Measurements from ENCODE around the gene ETHE1.

ETHE1 gene

DNA sequence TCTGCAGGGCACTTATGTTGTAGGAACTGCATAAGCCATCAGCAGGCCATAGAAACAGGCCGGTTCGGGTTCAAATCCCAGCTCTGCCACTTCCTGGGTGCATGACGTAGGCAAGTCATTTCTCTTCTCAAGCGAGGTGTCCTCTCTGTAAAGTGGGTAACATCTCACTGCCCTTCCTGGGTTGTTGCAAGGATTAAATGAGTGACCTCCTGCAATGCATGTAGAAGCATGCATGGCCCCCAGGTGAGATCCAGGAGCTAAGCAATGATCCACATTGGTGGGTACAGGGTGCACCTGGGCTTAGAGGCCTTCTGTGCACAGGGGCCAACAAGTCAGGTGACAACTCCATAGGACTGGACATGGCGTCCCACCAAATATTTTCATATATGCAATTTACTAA is 36.2 kb downstream of the ETHE1 start:
- Histone ChIP-seq H3K4me1 (ENCODE audit: insufficient read depth, poor library complexity, severe bottlenecking) (no peaks in the 10 kb centered on the region), H3K9me3 (ENCODE audit: severe bottlenecking) (no peaks in the 10 kb centered on the region), H3K36me3 (ENCODE audit: low read depth) (no peaks in the 10 kb centered on the region), H3K4me3 (ENCODE audit: severe bottlenecking) (no peak overlapping the region), H3K27me3 (ENCODE audit: insufficient read depth, poor library complexity, severe bottlenecking) (no peaks in the 10 kb centered on the region), H3K27ac (ENCODE audit: poor library complexity, severe bottlenecking) (no peak overlapping the region)
- TF ChIP-seq, protein P1, sequence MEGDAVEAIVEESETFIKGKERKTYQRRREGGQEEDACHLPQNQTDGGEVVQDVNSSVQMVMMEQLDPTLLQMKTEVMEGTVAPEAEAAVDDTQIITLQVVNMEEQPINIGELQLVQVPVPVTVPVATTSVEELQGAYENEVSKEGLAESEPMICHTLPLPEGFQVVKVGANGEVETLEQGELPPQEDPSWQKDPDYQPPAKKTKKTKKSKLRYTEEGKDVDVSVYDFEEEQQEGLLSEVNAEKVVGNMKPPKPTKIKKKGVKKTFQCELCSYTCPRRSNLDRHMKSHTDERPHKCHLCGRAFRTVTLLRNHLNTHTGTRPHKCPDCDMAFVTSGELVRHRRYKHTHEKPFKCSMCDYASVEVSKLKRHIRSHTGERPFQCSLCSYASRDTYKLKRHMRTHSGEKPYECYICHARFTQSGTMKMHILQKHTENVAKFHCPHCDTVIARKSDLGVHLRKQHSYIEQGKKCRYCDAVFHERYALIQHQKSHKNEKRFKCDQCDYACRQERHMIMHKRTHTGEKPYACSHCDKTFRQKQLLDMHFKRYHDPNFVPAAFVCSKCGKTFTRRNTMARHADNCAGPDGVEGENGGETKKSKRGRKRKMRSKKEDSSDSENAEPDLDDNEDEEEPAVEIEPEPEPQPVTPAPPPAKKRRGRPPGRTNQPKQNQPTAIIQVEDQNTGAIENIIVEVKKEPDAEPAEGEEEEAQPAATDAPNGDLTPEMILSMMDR (IDR thresholded peaks at IDR 0.05; ENCODE audit: poor library complexity, severe bottlenecking) = no peak
- no peak for ATAC-seq (ENCODE audit: low read depth)
- DNase-seq (ENCODE audit: low spot score) = no peak

DNA sequence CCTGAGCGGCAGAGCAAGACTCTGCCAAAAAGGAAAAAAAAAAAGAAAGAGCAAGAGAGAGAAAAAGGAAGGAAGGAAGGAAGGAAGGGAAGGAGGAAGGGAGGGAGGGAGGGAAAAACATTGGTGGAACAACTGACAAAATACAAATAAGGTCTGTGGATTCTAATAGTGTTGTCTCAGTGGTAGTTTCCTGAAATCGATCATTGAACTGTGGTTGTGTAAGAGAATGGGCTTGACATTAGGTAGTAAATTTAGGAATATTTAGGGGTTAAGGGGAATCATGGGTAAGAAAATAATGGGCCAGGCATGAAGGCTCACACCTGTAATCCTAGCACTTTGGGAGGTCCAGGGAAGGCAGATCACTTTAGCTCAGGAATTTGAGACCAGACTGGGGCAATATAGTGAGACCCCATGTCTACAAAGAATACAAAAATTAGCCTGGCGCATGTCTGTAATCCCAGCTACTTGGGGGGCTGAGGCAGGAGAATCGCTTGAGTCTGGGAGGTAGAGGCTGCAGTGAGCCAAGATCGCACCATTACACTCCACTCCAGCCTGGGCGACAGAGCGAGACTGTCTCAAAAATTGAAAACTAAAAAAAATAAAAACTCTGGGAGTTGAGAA is 36.9 kb downstream of the ETHE1 start:
- H3K9me3 ChIP-seq (ENCODE audit: severe bottlenecking) = no peaks in the 10 kb centered on the region
- DNase-seq (ENCODE audit: low spot score) (no peak), ATAC-seq (ENCODE audit: low read depth) (no peak)
- no peaks in the 10 kb centered on the region for H3K36me3 ChIP-seq (ENCODE audit: low read depth)
- no peak overlapping the region for H3K27ac ChIP-seq (ENCODE audit: poor library complexity, severe bottlenecking)
- TF ChIP-seq, protein P1 (IDR thresholded peaks at IDR 0.05; ENCODE audit: poor library complexity, severe bottlenecking) = no peak
- H3K27me3 ChIP-seq (ENCODE audit: insufficient read depth, poor library complexity, severe bottlenecking) = no peaks in the 10 kb centered on the region
- no peaks in the 10 kb centered on the region for H3K4me1 ChIP-seq (ENCODE audit: insufficient read depth, poor library complexity, severe bottlenecking)
- no peak overlapping the region for H3K4me3 ChIP-seq (ENCODE audit: severe bottlenecking)

DNA sequence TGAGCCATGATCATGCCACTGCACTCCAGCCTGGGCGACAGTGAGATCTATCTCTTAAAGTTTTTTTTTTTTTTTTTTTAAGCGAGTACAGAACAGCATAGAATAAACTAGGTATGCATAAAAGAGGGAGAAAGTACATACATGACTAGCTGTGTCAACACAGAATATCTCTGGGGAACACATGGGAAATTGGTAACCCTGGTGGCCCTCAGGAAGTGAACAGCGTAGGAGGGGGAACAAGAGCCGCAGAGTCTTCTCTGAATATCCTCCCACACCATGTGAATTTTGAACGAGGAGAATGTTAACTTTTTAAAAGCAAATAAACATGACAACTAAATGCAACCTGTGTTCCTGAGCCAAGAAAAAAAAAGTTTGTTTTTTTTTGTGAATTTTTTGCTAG is 37.7 kb downstream of the ETHE1 start:
- Histone ChIP-seq H3K36me3 (ENCODE audit: low read depth) (no peaks in the 10 kb centered on the region), H3K4me1 (ENCODE audit: insufficient read depth, poor library complexity, severe bottlenecking) (no peaks in the 10 kb centered on the region), H3K9me3 (ENCODE audit: severe bottlenecking) (no peaks in the 10 kb centered on the region), H3K4me3 (ENCODE audit: severe bottlenecking) (no peak overlapping the region), H3K27me3 (ENCODE audit: insufficient read depth, poor library complexity, severe bottlenecking) (no peaks in the 10 kb centered on the region), H3K27ac (ENCODE audit: poor library complexity, severe bottlenecking) (no peak overlapping the region)
- no peak for DNase-seq (ENCODE audit: low spot score)
- no peak for ATAC-seq (ENCODE audit: low read depth)
- TF ChIP-seq, protein P1 (IDR thresholded peaks at IDR 0.05; ENCODE audit: poor library complexity, severe bottlenecking) = no peak

DNA sequence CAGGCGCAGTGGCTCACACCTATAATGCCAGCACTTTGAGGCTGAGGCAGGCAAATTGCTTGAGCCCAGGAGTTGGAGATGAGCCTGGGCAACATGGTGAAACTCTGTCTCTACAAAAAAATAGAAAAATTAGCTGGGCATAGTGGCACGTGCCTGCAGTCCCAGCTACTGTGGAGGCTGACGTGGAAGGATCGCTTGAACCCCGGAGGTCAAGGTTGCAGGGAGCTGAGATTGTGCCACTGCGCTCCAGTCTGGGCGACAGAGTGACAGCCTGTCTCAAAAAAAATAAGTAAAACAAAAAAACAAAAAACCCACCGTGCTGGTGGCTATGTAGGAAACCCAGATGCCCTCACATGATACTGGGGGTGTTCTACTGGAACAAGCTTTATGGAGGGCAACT is 38.8 kb downstream of the ETHE1 start:
- ATAC-seq (ENCODE audit: low read depth) (no peak), DNase-seq (ENCODE audit: low spot score) (no peak)
- Histone ChIP-seq H3K9me3 (ENCODE audit: severe bottlenecking) (no peaks in the 10 kb centered on the region), H3K36me3 (ENCODE audit: low read depth) (no peaks in the 10 kb centered on the region), H3K4me1 (ENCODE audit: insufficient read depth, poor library complexity, severe bottlenecking) (no peaks in the 10 kb centered on the region), H3K27ac (ENCODE audit: poor library complexity, severe bottlenecking) (no peak overlapping the region), H3K4me3 (ENCODE audit: severe bottlenecking) (no peak overlapping the region), H3K27me3 (ENCODE audit: insufficient read depth, poor library complexity, severe bottlenecking) (no peaks in the 10 kb centered on the region)
- TF ChIP-seq, protein P1 (IDR thresholded peaks at IDR 0.05; ENCODE audit: poor library complexity, severe bottlenecking) = no peak

DNA sequence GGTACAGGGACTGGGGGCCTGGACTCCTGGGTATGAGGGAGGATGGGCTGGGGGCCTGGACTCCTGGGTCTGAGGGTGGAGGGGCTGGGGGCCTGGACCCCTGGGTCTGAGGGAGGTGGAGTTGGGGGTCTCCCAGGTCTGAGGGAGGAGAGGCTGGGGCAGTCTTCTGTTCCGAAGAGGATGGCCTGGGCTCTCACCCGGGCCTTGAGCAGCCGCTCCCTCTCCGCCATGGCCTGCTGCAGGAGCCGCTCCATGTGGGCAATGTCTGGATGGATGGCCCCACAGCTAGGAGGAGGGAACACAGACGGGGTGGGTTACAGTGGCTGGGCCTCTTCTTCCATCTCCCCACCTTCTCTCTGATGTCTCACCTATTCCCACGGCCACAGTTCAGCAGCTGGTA is 40.6 kb downstream of the ETHE1 start:
- ATAC-seq (ENCODE audit: low read depth) = no peak
- no peak overlapping the region for H3K4me3 ChIP-seq (ENCODE audit: severe bottlenecking)
- no peaks in the 10 kb centered on the region for H3K9me3 ChIP-seq (ENCODE audit: severe bottlenecking)
- no peaks in the 10 kb centered on the region for H3K27me3 ChIP-seq (ENCODE audit: insufficient read depth, poor library complexity, severe bottlenecking)
- TF ChIP-seq, protein P1 (IDR thresholded peaks at IDR 0.05; ENCODE audit: poor library complexity, severe bottlenecking) = no peak
- no peak for DNase-seq (ENCODE audit: low spot score)
- no peaks in the 10 kb centered on the region for H3K36me3 ChIP-seq (ENCODE audit: low read depth)
- H3K4me1 ChIP-seq (ENCODE audit: insufficient read depth, poor library complexity, severe bottlenecking) = no peaks in the 10 kb centered on the region
- H3K27ac ChIP-seq (ENCODE audit: poor library complexity, severe bottlenecking) = no peak overlapping the region

All from RWPE2 (cell line).